GM12892 (cell line): ENCODE data around the gene FPGS.

Experiments
- POLR2A ChIP-seq: IDR thresholded peaks from 2 replicates; pipeline ENCODE4 v1.6.1; 2011; ENCODE audit warnings: low read depth, low read length, control low read depth
- POLR2AphosphoS5 ChIP-seq: IDR thresholded peaks from 2 replicates; pipeline ENCODE4 v1.6.1; 2011; ENCODE audit warnings: low read depth, low read length, control low read depth
- TAF1 ChIP-seq: IDR thresholded peaks from 2 replicates; pipeline ENCODE4 v1.6.1; 2011; ENCODE audit warnings: low read depth, mild to moderate bottlenecking, control low read depth, low read length, borderline replicate concordance

- TF ChIP-seq POLR2A = no peak
- no peak for TF ChIP-seq POLR2AphosphoS5
- no peak for TF ChIP-seq TAF1
These were observed 2.9 kb downstream of the FPGS start for GRCh38 chr9:127805620-127806019.
